Panc1 (cell line): ENCODE data around the gene USP19. TPM values are rescaled to one million over a fixed set of nuclear protein-coding genes. Genes with fewer than 3 reads are reported as not detected.

Experiments
- ATAC-seq: fragments of 200-7000 bp; cut with Tn5 transposase; 2 replicates; pipeline ENCODE4 v1.9.1; 2020; ENCODE audit warnings: mild to moderate bottlenecking, moderate library complexity
- Bru-seq: library from RNA; stranded (reverse); fragments of 400-500 nt; gene quantifications from one replicate; lab custom pipeline; 2021; lab: Mats Ljungman, UMichigan
- BruChase-seq, 2 experiments: library from RNA; stranded (reverse); fragments of 400-500 nt; gene quantifications; one replicate each; lab custom pipeline; 2021; lab: Mats Ljungman, UMichigan
- BruUV-seq: library from RNA; stranded (reverse); fragments of 400-500 nt; replicated peaks from 2 replicates; lab custom pipeline; 2021; lab: Mats Ljungman, UMichigan
- CTCF ChIA-PET: fragments of 300-600 bp; sonication (Branson Sonifier 250); formaldehyde crosslinking; loops from one replicate; lab custom pipeline; 2022; ENCODE audit warnings: antibody characterized with exemption; lab: Charles Lee
- POLR2A ChIA-PET: fragments of 300-600 bp; sonication (Branson Sonifier 250); formaldehyde crosslinking; loops from one replicate; lab custom pipeline; 2022; ENCODE audit warnings: antibody characterized with exemption; lab: Charles Lee
- DNase-seq: peaks from one replicate; pipeline ENCODE4 v3.0.0-alpha.2; 2010; ENCODE audit warnings: low read depth, low spot score
- H3K27ac ChIP-seq: 2 replicates; pipeline ENCODE4 v1.5.1; 2011; ENCODE audit warnings: mild to moderate bottlenecking, low read length, inconsistent platforms
- H3K27me3 ChIP-seq: fragments of 200-500 bp; sonication (Bioruptor generic); 2 replicates; pipeline ENCODE4 v1.6.0; 2014; ENCODE audit warnings: low read length, inconsistent platforms; ENCODE audit not compliant: control insufficient read depth, insufficient read depth
- H3K36me3 ChIP-seq: fragments of 200-500 bp; sonication (Bioruptor generic); 2 replicates; pipeline ENCODE4 v1.5.1; 2014; ENCODE audit warnings: inconsistent platforms, mild to moderate bottlenecking, low read length, moderate library complexity; ENCODE audit not compliant: control insufficient read depth, insufficient read depth
- H3K4me1 ChIP-seq: 2 replicates; pipeline ENCODE4 v1.5.1; 2011; ENCODE audit warnings: inconsistent platforms, mild to moderate bottlenecking, low read length, moderate library complexity; ENCODE audit not compliant: control insufficient read depth, insufficient read depth
- H3K4me3 ChIP-seq, 2 experiments: 2 replicates each; pipeline ENCODE4 v1.5.1; 2011 to 2012; ENCODE audit warnings: low read depth in 2 of 2, low read length in 2 of 2, mild to moderate bottlenecking in 2 of 2, inconsistent platforms in 1 of 2, moderate library complexity in 1 of 2
- H3K9me3 ChIP-seq: fragments of 200-500 bp; sonication (Bioruptor generic); 2 replicates; pipeline ENCODE4 v1.5.1; 2014; ENCODE audit warnings: low read depth, mild to moderate bottlenecking, inconsistent platforms, low read length, moderate library complexity; ENCODE audit not compliant: control insufficient read depth, insufficient read depth
- CTCF ChIP-seq: fragments of 450-650 bp; IDR thresholded peaks from 2 replicates; pipeline ENCODE4 v1.5.1; 2017; ENCODE audit warnings: mild to moderate bottlenecking
- POLR2AphosphoS5 ChIP-seq: IDR thresholded peaks from 2 replicates; pipeline ENCODE4 v1.6.1; 2012; ENCODE audit warnings: mild to moderate bottlenecking, low read depth, low read length, moderate library complexity
- REST ChIP-seq, 2 experiments: IDR thresholded peaks; 2 replicates each; pipeline ENCODE4 v1.6.1; 2011 to 2012; ENCODE audit warnings: low read depth in 2 of 2, control low read depth in 1 of 2, low read length in 1 of 2, mild to moderate bottlenecking in 1 of 2, moderate library complexity in 1 of 2; ENCODE audit not compliant: insufficient read depth in 1 of 2
- SIN3A ChIP-seq: IDR thresholded peaks from 2 replicates; pipeline ENCODE4 v1.6.1; 2012; ENCODE audit warnings: low read depth, mild to moderate bottlenecking, low read length, moderate library complexity, borderline replicate concordance; ENCODE audit not compliant: insufficient read depth
- TCF7L2 ChIP-seq: IDR thresholded peaks from 2 replicates; pipeline ENCODE4 v1.6.1; 2011; ENCODE audit warnings: mild to moderate bottlenecking, low read depth, low read length, inconsistent platforms
- in situ Hi-C: cut with HindIII; loops from 2 replicates; pipeline ENCODE4 v1.10.0; 2016; ENCODE audit warnings: low sequenced_read_pairs, low pct_unique_long_range_greater_than_20kb
- intact Hi-C: fragments of 100-400 bp; cut with micrococcal nuclease; formaldehyde crosslinking; loops from one replicate; pipeline ENCODE4 v1.10.0; 2022; ENCODE audit not compliant: unreplicated experiment
- long read RNA-seq: library from polyadenylated mRNA; unstranded; transcript quantifications from one replicate; pipeline ENCODE4 v2.0.0, GENCODE V29; 2021; ENCODE audit not compliant: unreplicated experiment
- polyA plus RNA-seq: library from polyadenylated mRNA; unstranded; fragments of >200 nt; gene quantifications from one replicate; pipeline ENCODE4 v1.2.1, GENCODE V29; 2012; ENCODE audit warnings: missing spikeins; ENCODE audit not compliant: insufficient read length
- total RNA-seq: library from RNA; stranded (reverse); gene quantifications from one replicate; pipeline ENCODE4 v1.2.1, GENCODE V29; 2021; ENCODE audit not compliant: unreplicated experiment

The USP19 gene
- total RNA-seq (60.6 TPM), Bru-seq, nascent RNA (percentile 62 among the genes with signal in this experiment), BruChase-seq, experiment 1, labeled RNA remaining after a 2-hour chase (percentile 77 among the genes with signal in this experiment), BruChase-seq, experiment 2, labeled RNA remaining after a 6-hour chase (percentile 88 among the genes with signal in this experiment)
- polyA plus RNA-seq: 40.7 TPM
- long read RNA-seq, full-length matches to known transcripts: 5 of 66 reads
- long read RNA-seq, partial matches to known transcripts: 19 of 66 reads
- long read RNA-seq, other reads (novel, unspliced or antisense): 42 of 66 reads

- POLR2A ChIA-PET: interaction anchor here (0.7 to 0.8 kb wide), 3 partner anchors 13 to 237 kb away, joined by 3 to 8 read pairs (median 4); partner anchors contain the start of gene WDR6
- in situ Hi-C loops: no loop called here
- Histone ChIP-seq H3K36me3 (no peaks in the 10 kb centered on the region; the same call in 1 of the 2 replicates), H3K4me3 (peak within 1 kb of the TSS; percentile 83 to 85), H3K9me3 (no peaks in the 10 kb centered on the region), H3K4me1 (peaks cover 8% of the 10 kb centered on the region), H3K27ac (peak within 1 kb of the TSS; percentile 92), H3K27me3 (no peaks in the 10 kb centered on the region)
- no peak for DNase-seq
- CTCF ChIA-PET: interaction anchor here (0.7 kb wide), 2 partner anchors 690 to 1851 kb away, joined by 3 to 5 read pairs; no protein-coding TSS in a partner anchor
- BruUV-seq: no TSS peak
- TF ChIP-seq TCF7L2 (no peak), SIN3A (no peak), REST (IDR thresholded peaks at IDR 0.05; ENCODE audit: insufficient read depth in 1 of 2, low read depth in 2 of 2, low read length in 1 of 2) (no peak), CTCF (no peak), POLR2AphosphoS5 (peak; percentile 69; the same call in 1 of the 2 replicates)
- intact Hi-C loops: no loop called here
- ATAC-seq: peak; percentile 95
Measured at GRCh38 chr3:49120438-49121131, at the start of gene USP19. Gene USP19 (minus strand): TSS chr3:49120823. CDS start chr3:49119145, 1,678 bp downstream.

- Histone ChIP-seq H3K27ac (peak overlapping the region; percentile 95), H3K36me3 (peaks cover 8% of the 10 kb centered on the region; the same call in 1 of the 2 replicates), H3K9me3 (peaks cover 3% of the 10 kb centered on the region; the same call in 1 of the 2 replicates), H3K4me3 (peak overlapping the region; percentile 15 to 77), H3K27me3 (no peaks in the 10 kb centered on the region), H3K4me1 (peaks cover 3% of the 10 kb centered on the region)
- ATAC-seq (no peak), DNase-seq (no peak)
- CTCF ChIA-PET: no interaction called here
- in situ Hi-C loops: no loop called here
- intact Hi-C loops: no loop called here
- TF ChIP-seq REST (IDR thresholded peaks at IDR 0.05; ENCODE audit: insufficient read depth in 1 of 2, low read depth in 2 of 2, low read length in 1 of 2): no peak
- no TSS peak for BruUV-seq
- POLR2A ChIA-PET: no interaction called here
Measured at GRCh38 chr3:49166752-49167556, 46.3 kb upstream of the USP19 start.
